ENCODE data around the gene MMAB. TPM values are rescaled to one million over a fixed set of nuclear protein-coding genes. Genes with fewer than 3 reads are reported as not detected.

Gene MMAB
- total RNA-seq, 2 experiments from 2014 or later = 42.8 to 44.3 TPM

- H3K27me3 Mint-ChIP-seq (ENCODE audit: low read depth) = no peaks in the 10 kb centered on the region
- no peak for DNase-seq
- POLR2A ChIA-PET = no interaction called here
- ATAC-seq = no peak
- CTCF ChIA-PET = interaction anchor here (0.8 to 1.1 kb wide), 2 partner anchors 36 to 121 kb away, joined by 3 read pairs; no protein-coding TSS in a partner anchor
- H3K9me3 Mint-ChIP-seq (ENCODE audit: insufficient read depth) = no peaks in the 10 kb centered on the region
- no peak overlapping the region for H3K4me3 Mint-ChIP-seq
- no peaks in the 10 kb centered on the region for H3K36me3 Mint-ChIP-seq (ENCODE audit: low read depth)
- H3K4me1 Mint-ChIP-seq (ENCODE audit: low read depth) = no peaks in the 10 kb centered on the region
- H3K27ac Mint-ChIP-seq = no peak overlapping the region
These were observed 17.6 kb downstream of the MMAB start for GRCh38 chr12:109555431-109556315.

- ATAC-seq (no peak), DNase-seq (no peak)
- Mint-ChIP-seq H3K9me3 (ENCODE audit: insufficient read depth) (no peaks in the 10 kb centered on the region), H3K4me1 (ENCODE audit: low read depth) (no peaks in the 10 kb centered on the region), H3K27ac (no peak overlapping the region), H3K27me3 (ENCODE audit: low read depth) (no peaks in the 10 kb centered on the region), H3K4me3 (no peak overlapping the region), H3K36me3 (ENCODE audit: low read depth) (no peaks in the 10 kb centered on the region)
- POLR2A ChIA-PET = no interaction called here
- CTCF ChIA-PET = no interaction called here
These were observed 18.5 kb downstream of the MMAB start for GRCh38 chr12:109554761-109555160.

- no peak for ATAC-seq
- no peaks in the 10 kb centered on the region for H3K9me3 Mint-ChIP-seq (ENCODE audit: insufficient read depth)
- H3K27me3 Mint-ChIP-seq (ENCODE audit: low read depth) = peaks cover 4% of the 10 kb centered on the region
- H3K36me3 Mint-ChIP-seq (ENCODE audit: low read depth) = no peaks in the 10 kb centered on the region
- no peaks in the 10 kb centered on the region for H3K4me1 Mint-ChIP-seq (ENCODE audit: low read depth)
- CTCF ChIA-PET = interaction anchor here (1.6 kb wide), 1 partner anchor 126 kb away, joined by 3 read pairs; no protein-coding TSS in a partner anchor
- H3K4me3 Mint-ChIP-seq = no peak overlapping the region
- DNase-seq = no peak
- POLR2A ChIA-PET = no interaction called here
- no peak overlapping the region for H3K27ac Mint-ChIP-seq
These were observed 19.3 kb downstream of the MMAB start for GRCh38 chr12:109553906-109554500.

- H3K9me3 Mint-ChIP-seq (ENCODE audit: insufficient read depth) = no peaks in the 10 kb centered on the region
- CTCF ChIA-PET = interaction anchor here (1.6 kb wide), 1 partner anchor 125 kb away, joined by 3 read pairs; no protein-coding TSS in a partner anchor
- H3K27me3 Mint-ChIP-seq (ENCODE audit: low read depth) = peaks cover 7% of the 10 kb centered on the region
- no peak for ATAC-seq
- no peaks in the 10 kb centered on the region for H3K4me1 Mint-ChIP-seq (ENCODE audit: low read depth)
- H3K36me3 Mint-ChIP-seq (ENCODE audit: low read depth) = no peaks in the 10 kb centered on the region
- POLR2A ChIA-PET = no interaction called here
- DNase-seq = no peak
- no peak overlapping the region for H3K27ac Mint-ChIP-seq
- H3K4me3 Mint-ChIP-seq = no peak overlapping the region
These were observed 19.8 kb downstream of the MMAB start for GRCh38 chr12:109553483-109553882.

- Mint-ChIP-seq H3K4me1 (ENCODE audit: low read depth) (no peaks in the 10 kb centered on the region), H3K27ac (no peak overlapping the region), H3K36me3 (ENCODE audit: low read depth) (no peaks in the 10 kb centered on the region), H3K9me3 (ENCODE audit: insufficient read depth) (no peaks in the 10 kb centered on the region), H3K4me3 (no peak overlapping the region), H3K27me3 (ENCODE audit: low read depth) (peaks cover 9% of the 10 kb centered on the region)
- ChIA-PET CTCF (interaction anchor here (1.6 kb wide), 1 partner anchor 125 kb away, joined by 3 read pairs; no protein-coding TSS in a partner anchor), POLR2A (no interaction called here)
- DNase-seq (no peak), ATAC-seq (no peak)
These were observed 20.3 kb downstream of the MMAB start for GRCh38 chr12:109552971-109553370.

- ChIA-PET POLR2A (no interaction called here), CTCF (interaction anchor here (0.7 kb wide), 1 partner anchor 46 kb away, joined by 3 read pairs; no protein-coding TSS in a partner anchor)
- ATAC-seq = no peak
- H3K36me3 Mint-ChIP-seq (ENCODE audit: low read depth) = no peaks in the 10 kb centered on the region
- H3K4me1 Mint-ChIP-seq (ENCODE audit: low read depth) = no peaks in the 10 kb centered on the region
- no peak for DNase-seq
- no peak overlapping the region for H3K27ac Mint-ChIP-seq
- no peak overlapping the region for H3K4me3 Mint-ChIP-seq
- H3K27me3 Mint-ChIP-seq (ENCODE audit: low read depth) = peaks cover 17% of the 10 kb centered on the region
- no peaks in the 10 kb centered on the region for H3K9me3 Mint-ChIP-seq (ENCODE audit: insufficient read depth)
These were observed 22.2 kb downstream of the MMAB start for GRCh38 chr12:109551108-109551507.

GRCh38 chr12:109550281-109550680, 23.0 kb downstream of the MMAB start:
- no peaks in the 10 kb centered on the region for H3K36me3 Mint-ChIP-seq (ENCODE audit: low read depth)
- no peak overlapping the region for H3K27ac Mint-ChIP-seq
- ChIA-PET POLR2A (no interaction called here), CTCF (no interaction called here)
- peaks cover 2% of the 10 kb centered on the region for H3K4me1 Mint-ChIP-seq (ENCODE audit: low read depth)
- no peaks in the 10 kb centered on the region for H3K9me3 Mint-ChIP-seq (ENCODE audit: insufficient read depth)
- peaks cover 17% of the 10 kb centered on the region for H3K27me3 Mint-ChIP-seq (ENCODE audit: low read depth)
- no peak for DNase-seq
- no peak for ATAC-seq
- no peak overlapping the region for H3K4me3 Mint-ChIP-seq

GRCh38 chr12:109549613-109550270, 23.6 kb downstream of the MMAB start:
- Mint-ChIP-seq H3K27ac (no peak overlapping the region), H3K36me3 (ENCODE audit: low read depth) (no peaks in the 10 kb centered on the region), H3K4me1 (ENCODE audit: low read depth) (peaks cover 7% of the 10 kb centered on the region), H3K9me3 (ENCODE audit: insufficient read depth) (no peaks in the 10 kb centered on the region), H3K27me3 (ENCODE audit: low read depth) (peaks cover 17% of the 10 kb centered on the region), H3K4me3 (no peak overlapping the region)
- ATAC-seq (no peak), DNase-seq (no peak)
- CTCF ChIA-PET = no interaction called here
- POLR2A ChIA-PET = no interaction called here

- Mint-ChIP-seq H3K9me3 (ENCODE audit: insufficient read depth) (no peaks in the 10 kb centered on the region), H3K4me3 (no peak overlapping the region)
These were observed 25.0 kb downstream of the MMAB start for GRCh38 chr12:109548258-109548657.

GRCh38 chr12:109547286-109547685, 26.0 kb downstream of the MMAB start:
- no peak overlapping the region for H3K27ac Mint-ChIP-seq
- CTCF ChIA-PET = no interaction called here
- peaks cover 17% of the 10 kb centered on the region for H3K27me3 Mint-ChIP-seq (ENCODE audit: low read depth)
- ATAC-seq (no peak), DNase-seq (no peak)
- peaks cover 12% of the 10 kb centered on the region for H3K4me1 Mint-ChIP-seq (ENCODE audit: low read depth)
- POLR2A ChIA-PET = no interaction called here
- no peaks in the 10 kb centered on the region for H3K36me3 Mint-ChIP-seq (ENCODE audit: low read depth)
- no peaks in the 10 kb centered on the region for H3K9me3 Mint-ChIP-seq (ENCODE audit: insufficient read depth)
- no peak overlapping the region for H3K4me3 Mint-ChIP-seq

More at GRCh38 chr12:109548258-109548657, 25.0 kb downstream of the MMAB start:
- Mint-ChIP-seq H3K36me3 (ENCODE audit: low read depth) (no peaks in the 10 kb centered on the region), H3K4me1 (ENCODE audit: low read depth) (peaks cover 12% of the 10 kb centered on the region), H3K27me3 (ENCODE audit: low read depth) (peaks cover 17% of the 10 kb centered on the region), H3K27ac (no peak overlapping the region)
- ChIA-PET POLR2A (no interaction called here), CTCF (no interaction called here)
- ATAC-seq = no peak
- DNase-seq = no peak

- ChIA-PET CTCF (interaction anchor here (0.5 kb wide), 1 partner anchor 118 kb away, joined by 3 read pairs; no protein-coding TSS in a partner anchor), POLR2A (no interaction called here)
- Mint-ChIP-seq H3K27ac (no peak overlapping the region), H3K36me3 (ENCODE audit: low read depth) (no peaks in the 10 kb centered on the region), H3K9me3 (ENCODE audit: insufficient read depth) (no peaks in the 10 kb centered on the region), H3K27me3 (ENCODE audit: low read depth) (peaks cover 17% of the 10 kb centered on the region), H3K4me3 (no peak overlapping the region), H3K4me1 (ENCODE audit: low read depth) (peaks cover 12% of the 10 kb centered on the region)
- no peak for DNase-seq
- ATAC-seq = no peak
These were observed 27.5 kb downstream of the MMAB start for GRCh38 chr12:109545826-109546225.
